Uterus (tissue), 2 donors: ENCODE results near the gene KIF17.

Source experiments
- CTCF ChIP-seq, 4 experiments: fragments of 200-600 bp in 2 of 4; fragments of 450-650 bp in 2 of 4; sonication (generic) in 2 of 4; IDR thresholded peaks; one replicate each; pipeline ENCODE4 v1.5.1; 2016 to 2019; ENCODE audit warnings: antibody characterized with exemption in 4 of 4, mild to moderate bottlenecking in 2 of 4, moderate library complexity in 1 of 4
- POLR2A ChIP-seq, 2 donors: fragments of 450-650 bp; IDR thresholded peaks; one replicate each; pipeline ENCODE4 v1.6.1; 2016; ENCODE audit warnings: antibody characterized with exemption in 2 of 2, mild to moderate bottlenecking in 1 of 2, moderate library complexity in 1 of 2

GRCh38 chr1:20661207-20662109 is 56.3 kb downstream of the KIF17 start, which contains the start of gene DDOST:
- TF ChIP-seq CTCF (IDR thresholded peaks at IDR 0.05) (peak; percentile 54 to 66 (median 60)), POLR2A (IDR thresholded peaks at IDR 0.05) (peak in 1 of 2 donors; percentile 27)
